HG03460 (cell line): ENCODE measurements around the gene SMYD5.

Experiments used
- ATAC-seq: cut with Tn5 transposase; IDR thresholded peaks from one replicate; pipeline ENCODE4 v1.9.1; 2021; ENCODE audit not compliant: unreplicated experiment

The SMYD5 gene

DNA sequence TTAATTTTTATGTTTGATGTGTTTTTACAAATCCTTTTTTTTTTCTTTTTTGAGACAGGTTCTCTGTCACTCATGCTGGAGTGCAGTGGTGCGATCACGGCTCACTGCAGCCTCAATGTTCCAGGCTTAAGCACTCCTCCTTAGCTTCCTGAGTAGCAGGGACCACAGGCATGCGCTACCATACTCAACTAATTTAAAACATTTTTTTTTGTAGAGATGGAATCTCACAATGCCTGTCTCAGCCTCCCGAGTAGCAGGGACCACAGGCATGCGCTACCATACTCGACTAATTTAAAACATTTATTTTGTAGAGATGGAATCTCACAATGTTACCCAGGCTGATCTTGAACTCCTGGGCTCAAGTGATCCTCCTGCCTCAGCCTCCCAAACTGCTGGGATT lies 8.4 kb upstream of the SMYD5 start:
- no peak for ATAC-seq

DNA sequence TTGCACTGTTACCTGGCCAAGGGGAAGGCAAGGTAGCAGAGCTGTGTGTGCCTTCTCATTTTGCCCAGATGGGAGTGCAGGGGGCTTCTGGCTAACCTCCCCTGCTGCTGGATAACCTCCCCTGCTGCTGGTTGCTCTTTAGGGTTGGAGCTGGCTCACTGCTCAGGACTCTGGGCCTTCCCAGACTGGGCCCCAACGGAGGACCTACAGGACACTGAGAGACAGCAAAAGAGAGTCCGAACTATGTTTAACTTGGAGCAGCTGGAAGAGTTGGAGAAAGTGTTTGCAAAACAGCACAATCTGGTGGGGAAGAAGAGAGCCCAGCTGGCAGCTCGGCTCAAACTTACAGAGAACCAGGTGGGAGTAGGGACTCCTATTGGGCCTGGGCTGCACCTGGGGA lies 5.8 kb upstream of the SMYD5 start:
- ATAC-seq, result no peak

GRCh38 chr2:73210019-73210418 lies 4.0 kb upstream of the SMYD5 start:
- ATAC-seq, result no peak

- no peak for ATAC-seq
Measured at GRCh38 chr2:73210696-73211095, 3.3 kb upstream of the SMYD5 start.

- no peak for ATAC-seq
Measured at GRCh38 chr2:73212098-73212447, 2.0 kb upstream of the SMYD5 start.

GRCh38 chr2:73212448-73213176 lies 1.4 kb upstream of the SMYD5 start:
- ATAC-seq, result peak; percentile 67

- ATAC-seq, result no peak
Measured at GRCh38 chr2:73215254-73215653, 1.2 kb downstream of the SMYD5 start.

- no peak for ATAC-seq
Measured at GRCh38 chr2:73217160-73217559, 3.1 kb downstream of the SMYD5 start.

GRCh38 chr2:73217826-73218225 lies 3.8 kb downstream of the SMYD5 start:
- ATAC-seq, result no peak

DNA sequence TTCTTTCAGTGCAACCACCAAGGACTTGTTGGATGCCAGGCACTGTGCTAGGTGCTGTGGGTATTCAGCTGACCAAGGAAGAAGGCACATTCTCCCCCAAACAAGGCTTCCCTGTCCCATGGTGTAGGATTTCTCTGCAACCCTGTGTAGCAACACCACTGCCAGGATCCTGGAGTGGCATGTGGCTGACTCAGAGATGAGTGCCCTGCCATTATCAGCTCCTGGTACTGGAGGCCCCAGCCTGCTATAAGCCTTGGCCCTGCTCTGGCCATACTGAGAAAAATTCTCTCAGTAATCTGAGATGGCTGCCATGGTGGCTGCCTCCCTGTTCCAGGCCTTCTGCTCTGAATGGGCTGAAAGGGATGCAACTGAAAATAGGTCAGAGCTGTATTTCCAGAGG lies 4.3 kb downstream of the SMYD5 start:
- ATAC-seq, result no peak

DNA sequence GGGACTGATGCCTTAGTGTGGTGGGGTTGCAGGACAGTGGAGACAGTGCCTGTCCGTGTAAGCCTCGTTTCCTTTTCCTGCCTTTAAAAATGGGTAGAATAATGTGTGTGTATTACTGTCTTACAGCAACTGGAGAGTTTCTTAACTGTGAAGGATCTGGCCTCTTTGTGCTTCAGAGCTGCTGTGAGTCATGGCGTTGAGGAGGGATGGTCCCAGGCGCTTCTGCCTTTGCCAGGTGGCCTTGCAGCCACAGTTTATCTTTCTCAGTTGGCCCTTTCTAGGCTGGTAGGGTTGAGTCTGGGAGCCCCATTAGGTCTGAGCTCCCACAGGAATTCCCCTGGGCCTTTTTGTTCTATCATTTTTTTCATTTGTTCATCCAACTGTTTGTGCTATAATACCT lies 9.8 kb downstream of the SMYD5 start:
- ATAC-seq, result no peak

GRCh38 chr2:73225513-73226360 lies 11.7 kb downstream of the SMYD5 start:
- ATAC-seq, result no peak

DNA sequence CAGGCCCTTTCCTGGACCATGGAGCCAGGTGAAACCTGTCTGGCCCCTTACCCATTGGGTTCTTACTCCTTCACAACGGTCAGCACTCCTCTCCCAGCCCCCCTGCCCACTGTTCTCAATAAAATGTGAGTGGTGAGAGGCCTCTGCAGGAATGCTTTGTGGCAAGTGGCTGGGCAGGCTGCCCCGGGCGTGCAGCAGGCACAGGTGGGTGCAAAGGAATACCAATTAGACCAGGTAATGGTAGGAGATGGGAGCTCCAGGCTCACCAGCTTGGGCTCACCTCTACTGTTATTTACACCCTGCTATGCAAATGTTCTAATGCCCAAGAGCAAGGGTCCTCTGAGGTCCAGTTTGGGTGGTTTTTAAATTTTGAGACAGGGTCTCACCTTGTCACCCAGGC lies 13.0 kb downstream of the SMYD5 start:
- no peak for ATAC-seq

- ATAC-seq, result no peak
Measured at GRCh38 chr2:73228631-73229030, 14.6 kb downstream of the SMYD5 start.

- ATAC-seq, result no peak
Measured at GRCh38 chr2:73232403-73233153, 18.5 kb downstream of the SMYD5 start.

- peak; percentile 87 for ATAC-seq
Measured at GRCh38 chr2:73233154-73233931, 19.3 kb downstream of the SMYD5 start, which contains the start of gene PRADC1. TSS of gene PRADC1 (minus strand) at chr2:73233239. CDS start at chr2:73233160, 79 bp downstream.

DNA sequence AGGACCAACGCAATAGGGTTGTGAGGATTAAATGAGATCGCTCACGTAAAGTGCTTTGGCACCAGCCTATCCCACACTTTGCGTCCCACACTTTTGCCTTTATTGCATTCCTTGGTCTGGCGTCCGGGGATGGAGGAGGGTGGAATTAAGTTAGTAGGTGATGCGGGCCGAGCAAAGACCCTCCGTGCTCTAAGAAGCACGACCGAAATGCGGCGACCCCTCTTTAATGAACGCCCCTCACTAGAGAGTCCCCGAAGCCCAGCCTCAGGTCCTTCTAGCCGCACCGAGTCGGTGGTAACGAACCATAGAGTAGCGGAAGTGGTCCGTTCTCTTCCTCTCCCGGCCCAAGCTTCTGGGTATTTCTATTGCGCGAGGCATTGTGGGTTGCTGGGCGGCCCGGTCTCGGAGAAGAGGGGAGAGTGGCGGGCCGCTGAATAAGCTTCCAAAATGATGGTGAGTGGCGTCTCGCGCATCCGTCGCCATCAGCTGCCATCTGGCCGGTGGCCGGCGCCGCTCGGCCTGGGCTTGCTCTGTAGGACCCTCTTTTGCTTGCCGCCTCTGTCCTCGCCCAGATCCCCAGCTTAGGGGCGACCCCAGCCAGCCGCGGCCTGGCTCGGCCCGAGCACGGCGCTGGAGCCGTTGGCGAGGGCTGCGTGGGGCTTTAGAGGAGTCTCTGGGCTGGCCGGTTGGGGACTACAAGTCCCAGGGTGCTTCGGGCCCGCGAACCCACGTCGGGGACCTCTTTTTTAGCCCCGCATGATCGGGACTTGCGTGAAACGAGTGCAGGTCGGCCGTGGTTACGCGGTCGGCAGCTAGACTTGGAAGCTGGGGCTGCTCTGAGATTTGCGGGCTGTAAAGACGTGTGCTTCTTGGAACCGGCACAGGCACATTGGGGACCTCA lies 20.1 kb downstream of the SMYD5 start, which contains the start of gene CCT7:
TSS of gene CCT7 (plus strand) at position 377 of the 901 bp plus-strand sequence. CDS start at position 448, 71 bp downstream.
- peak; percentile 63 for ATAC-seq

- ATAC-seq, result no peak
Measured at GRCh38 chr2:73235315-73236028, 21.4 kb downstream of the SMYD5 start.

GRCh38 chr2:73237168-73237567 lies 23.1 kb downstream of the SMYD5 start:
- ATAC-seq, result no peak
